ENCODE measurements around the gene ACAA2.
A peak's percentile ranks its signal among the peaks of the same experiment; 100 is the strongest.
"Not testable (repeated sequence)": the region's sequence is repeated elsewhere in the genome, so short reads cannot be mapped to it uniquely, and the experiment has no call there.

ACAA2 gene

GRCh38 chr18:49795612-49796552 lies 17.5 kb downstream of the ACAA2 start:
- Histone ChIP-seq H3K4me1 (no peaks in the 10 kb centered on the region), H3K27ac (no peak overlapping the region), H4K20me1 (no peaks in the 10 kb centered on the region), H3K4me2 (no peak overlapping the region), H3K27me3 (no peaks in the 10 kb centered on the region), H3K9ac (no peak overlapping the region), H3K9me3 (peaks cover 6% of the 10 kb centered on the region; the same call in 1 of the 2 replicates), H3K36me3 (peaks cover 85% of the 10 kb centered on the region), H3K4me3 (no peak overlapping the region)
- no peak for TF ChIP-seq Cebpa-rat (IDR thresholded peaks at IDR 0.05)

GRCh38 chr18:49794743-49795142 lies 18.6 kb downstream of the ACAA2 start:
- TF ChIP-seq Cebpa-rat (IDR thresholded peaks at IDR 0.05), result no peak
- no peak overlapping the region for H3K27ac ChIP-seq
- no peaks in the 10 kb centered on the region for H3K4me1 ChIP-seq
- H3K4me2 ChIP-seq, result no peak overlapping the region
- no peak overlapping the region for H3K9ac ChIP-seq
- no peaks in the 10 kb centered on the region for H4K20me1 ChIP-seq
- no peak overlapping the region for H3K4me3 ChIP-seq
- H3K36me3 ChIP-seq, result peaks cover 87% of the 10 kb centered on the region
- H3K9me3 ChIP-seq, result peaks cover 2% of the 10 kb centered on the region; the same call in 1 of the 2 replicates
- no peaks in the 10 kb centered on the region for H3K27me3 ChIP-seq

- not testable (repeated sequence) for H4K20me1 ChIP-seq, H3K27ac ChIP-seq, H3K4me2 ChIP-seq, H3K9me3 ChIP-seq, H3K4me3 ChIP-seq, H3K4me1 ChIP-seq, H3K9ac ChIP-seq, H3K27me3 ChIP-seq
- peaks cover 96% of the 10 kb centered on the region for H3K36me3 ChIP-seq
Observed at GRCh38 chr18:49789560-49790134, 23.7 kb downstream of the ACAA2 start.

- H3K36me3 ChIP-seq, result peaks cover 97% of the 10 kb centered on the region
- H3K27ac ChIP-seq, result no peak overlapping the region
- no peaks in the 10 kb centered on the region for H3K27me3 ChIP-seq
- no peaks in the 10 kb centered on the region for H3K9me3 ChIP-seq
- H4K20me1 ChIP-seq, result no peaks in the 10 kb centered on the region
- H3K4me1 ChIP-seq, result no peaks in the 10 kb centered on the region
- no peak overlapping the region for H3K9ac ChIP-seq
- H3K4me3 ChIP-seq, result no peak overlapping the region
- TF ChIP-seq Cebpa-rat (IDR thresholded peaks at IDR 0.05), result no peak
- H3K4me2 ChIP-seq, result no peak overlapping the region
Observed at GRCh38 chr18:49788327-49788898, 24.9 kb downstream of the ACAA2 start.

- Histone ChIP-seq H3K4me2 (no peak overlapping the region), H3K27ac (no peak overlapping the region), H3K9me3 (no peaks in the 10 kb centered on the region), H3K27me3 (no peaks in the 10 kb centered on the region), H3K4me1 (no peaks in the 10 kb centered on the region), H3K4me3 (no peak overlapping the region), H3K9ac (no peak overlapping the region), H4K20me1 (no peaks in the 10 kb centered on the region), H3K36me3 (peaks cover 98% of the 10 kb centered on the region)
- TF ChIP-seq Cebpa-rat (IDR thresholded peaks at IDR 0.05), result no peak
Observed at GRCh38 chr18:49786019-49786720, 27.2 kb downstream of the ACAA2 start.

- Histone ChIP-seq H3K9me3 (no peaks in the 10 kb centered on the region), H3K9ac (no peak overlapping the region), H4K20me1 (no peaks in the 10 kb centered on the region), H3K27me3 (no peaks in the 10 kb centered on the region), H3K4me3 (no peak overlapping the region), H3K4me2 (no peak overlapping the region), H3K36me3 (peaks cover 98% of the 10 kb centered on the region), H3K4me1 (peaks cover 10% of the 10 kb centered on the region), H3K27ac (no peak overlapping the region)
- TF ChIP-seq Cebpa-rat (IDR thresholded peaks at IDR 0.05), result no peak
Observed at GRCh38 chr18:49784427-49785185, 28.7 kb downstream of the ACAA2 start.

GRCh38 chr18:49783631-49784030 lies 29.7 kb downstream of the ACAA2 start:
- H3K4me1 ChIP-seq, result peaks cover 20% of the 10 kb centered on the region
- H4K20me1 ChIP-seq, H3K9me3 ChIP-seq, H3K27ac ChIP-seq, H3K9ac ChIP-seq, H3K4me2 ChIP-seq, H3K27me3 ChIP-seq, H3K4me3 ChIP-seq: not testable (repeated sequence)
- peaks cover 88% of the 10 kb centered on the region for H3K36me3 ChIP-seq

- Histone ChIP-seq H3K27ac (peak overlapping the region; percentile 43; the same call in 1 of the 2 replicates), H3K27me3 (no peaks in the 10 kb centered on the region), H3K4me2 (peak overlapping the region; percentile 73), H3K4me1 (peaks cover 23% of the 10 kb centered on the region), H3K9ac (no peak overlapping the region), H3K4me3 (no peak overlapping the region), H3K9me3 (peaks cover 11% of the 10 kb centered on the region), H4K20me1 (no peaks in the 10 kb centered on the region), H3K36me3 (peaks cover 43% of the 10 kb centered on the region)
- no peak for TF ChIP-seq Cebpa-rat (IDR thresholded peaks at IDR 0.05)
Observed at GRCh38 chr18:49778826-49779465, 34.4 kb downstream of the ACAA2 start.

Measured in BLaER1 (cell line).